HG02970 (cell line): ENCODE measurements around the gene THY1.
A peak's percentile ranks its signal among the peaks of the same experiment; 100 is the strongest.
"Not testable (repeated sequence)": the region's sequence is repeated elsewhere in the genome, so short reads cannot be mapped to it uniquely, and the experiment has no call there.

ENCODE experiments used
- ATAC-seq: cut with Tn5 transposase; IDR thresholded peaks from one replicate; pipeline ENCODE4 v1.9.1; 2021; ENCODE audit warnings: mild to moderate bottlenecking, moderate library complexity, moderate number of reproducible peaks; ENCODE audit not compliant: unreplicated experiment, low FRiP score

THY1 gene

GRCh38 chr11:119389611-119390254, 33.2 kb downstream of the THY1 start:
- ATAC-seq, result no peak

- no peak for ATAC-seq
Observed at GRCh38 chr11:119388103-119388502, 34.9 kb downstream of the THY1 start.

GRCh38 chr11:119384332-119384731, 38.6 kb downstream of the THY1 start:
- ATAC-seq, result no peak

- ATAC-seq, result not testable (repeated sequence)
Observed at GRCh38 chr11:119382513-119382912, 40.5 kb downstream of the THY1 start.

- no peak for ATAC-seq
Observed at GRCh38 chr11:119382101-119382500, 40.9 kb downstream of the THY1 start.

- peak; percentile 83 for ATAC-seq
Observed at GRCh38 chr11:119381181-119381988, 41.6 kb downstream of the THY1 start, which contains the start of gene USP2. Gene USP2 (minus strand): TSS chr11:119381690. CDS start chr11:119373480, 8,210 bp downstream.

- ATAC-seq, result no peak
Observed at GRCh38 chr11:119380827-119381180, 42.2 kb downstream of the THY1 start.

GRCh38 chr11:119380160-119380826, 42.7 kb downstream of the THY1 start:
- ATAC-seq, result no peak

- no peak for ATAC-seq
Observed at GRCh38 chr11:119378851-119379465, 44.0 kb downstream of the THY1 start.

GRCh38 chr11:119377961-119378667, 44.9 kb downstream of the THY1 start:
- no peak for ATAC-seq

GRCh38 chr11:119377112-119377901, 45.7 kb downstream of the THY1 start:
- no peak for ATAC-seq

- ATAC-seq, result no peak
Observed at GRCh38 chr11:119376197-119376847, 46.6 kb downstream of the THY1 start.

GRCh38 chr11:119375337-119376196, 47.4 kb downstream of the THY1 start:
- ATAC-seq, result no peak

GRCh38 chr11:119374632-119375336, 48.2 kb downstream of the THY1 start:
- ATAC-seq, result no peak

- ATAC-seq, result no peak
Observed at GRCh38 chr11:119373921-119374631, 48.9 kb downstream of the THY1 start.

- ATAC-seq, result no peak
Observed at GRCh38 chr11:119373059-119373920, 49.7 kb downstream of the THY1 start.
